H9 (cell line): ENCODE measurements around the gene ACTL7B. TPM values are rescaled to one million over a fixed set of nuclear protein-coding genes. Genes with fewer than 3 reads are reported as not detected.

Experiments
- DNase-seq: peaks from one replicate; pipeline ENCODE4 v3.0.0-alpha.2; 2017
- H2AFZ ChIP-seq: one replicate; pipeline ENCODE4 v1.6.1; 2013; ENCODE audit warnings: mild to moderate bottlenecking, low read length, control low read depth, moderate library complexity
- H2AK5ac ChIP-seq: 2 replicates; pipeline ENCODE4 v1.6.1; 2013; ENCODE audit warnings: low read length, control low read depth, mixed read lengths; ENCODE audit not compliant: insufficient read length
- H2BK120ac ChIP-seq: one replicate; pipeline ENCODE4 v1.6.1; 2013; ENCODE audit warnings: low read depth, mild to moderate bottlenecking, low read length, control low read depth, inconsistent platforms; ENCODE audit not compliant: poor library complexity, severe bottlenecking
- H2BK12ac ChIP-seq: 2 replicates; pipeline ENCODE4 v1.6.1; 2013; ENCODE audit warnings: low read length, control low read depth, mixed read lengths, low read depth; ENCODE audit not compliant: insufficient read length
- H2BK15ac ChIP-seq: 2 replicates; pipeline ENCODE4 v1.6.1; 2013; ENCODE audit warnings: low read depth, low read length, control low read depth
- H2BK20ac ChIP-seq: one replicate; pipeline ENCODE4 v1.6.1; 2013; ENCODE audit warnings: low read depth, mild to moderate bottlenecking, low read length, control low read depth, inconsistent platforms; ENCODE audit not compliant: poor library complexity, severe bottlenecking
- H2BK5ac ChIP-seq: 2 replicates; pipeline ENCODE4 v1.6.1; 2013; ENCODE audit warnings: low read length, control low read depth, mixed read lengths; ENCODE audit not compliant: insufficient read length
- H3K14ac ChIP-seq: 2 replicates; pipeline ENCODE4 v1.6.1; 2013; ENCODE audit warnings: low read length, control low read depth; ENCODE audit not compliant: insufficient read depth
- H3K18ac ChIP-seq: 2 replicates; pipeline ENCODE4 v1.6.1; 2013; ENCODE audit warnings: low read depth, mild to moderate bottlenecking, mixed read lengths, low read length, control low read depth; ENCODE audit not compliant: insufficient read length
- H3K23ac ChIP-seq: 2 replicates; pipeline ENCODE4 v1.6.1; 2013; ENCODE audit warnings: low read length, control low read depth, mixed read lengths, low read depth; ENCODE audit not compliant: insufficient read length
- H3K23me2 ChIP-seq: 2 replicates; pipeline ENCODE4 v1.6.1; 2013; ENCODE audit warnings: low read depth, mild to moderate bottlenecking, mixed read lengths, low read length, control low read depth; ENCODE audit not compliant: insufficient read length, poor library complexity, severe bottlenecking
- H3K27ac ChIP-seq: 2 replicates; pipeline ENCODE4 v1.5.1; 2013; ENCODE audit warnings: low read length, control low read depth, mixed read lengths, low read depth; ENCODE audit not compliant: insufficient read length
- H3K27me3 ChIP-seq: 2 replicates; pipeline ENCODE4 v1.6.1; 2013; ENCODE audit warnings: low read length, control low read depth, inconsistent platforms; ENCODE audit not compliant: insufficient read depth
- H3K4ac ChIP-seq: 2 replicates; pipeline ENCODE4 v1.6.1; 2013; ENCODE audit warnings: low read depth, mild to moderate bottlenecking, control low read depth, inconsistent platforms, low read length, moderate library complexity
- H3K4me1 ChIP-seq: 2 replicates; pipeline ENCODE4 v1.6.1; 2013; ENCODE audit warnings: low read length, control low read depth, inconsistent platforms; ENCODE audit not compliant: insufficient read depth
- H3K4me2 ChIP-seq: 2 replicates; pipeline ENCODE4 v1.6.1; 2013; ENCODE audit warnings: low read length, control low read depth, mixed read lengths; ENCODE audit not compliant: insufficient read length, insufficient read depth
- H3K56ac ChIP-seq: 2 replicates; pipeline ENCODE4 v1.6.1; 2013; ENCODE audit warnings: low read depth, mild to moderate bottlenecking, mixed read lengths, low read length, control low read depth; ENCODE audit not compliant: insufficient read length
- H3K79me1 ChIP-seq: 2 replicates; pipeline ENCODE4 v1.6.1; 2013; ENCODE audit warnings: low read depth, mild to moderate bottlenecking, moderate library complexity, low read length, control low read depth, inconsistent platforms; ENCODE audit not compliant: insufficient read depth, poor library complexity, severe bottlenecking
- H3K79me2 ChIP-seq: 2 replicates; pipeline ENCODE4 v1.6.1; 2013; ENCODE audit warnings: low read length, control low read depth, inconsistent platforms; ENCODE audit not compliant: insufficient read depth
- H3K9ac ChIP-seq: 2 replicates; pipeline ENCODE4 v1.6.1; 2013; ENCODE audit warnings: low read length, control low read depth, mixed read lengths; ENCODE audit not compliant: insufficient read length; ENCODE audit errors: extremely low read depth
- H3K9me3 ChIP-seq: one replicate; pipeline ENCODE4 v1.6.1; 2013; ENCODE audit warnings: low read depth, low read length, inconsistent platforms; ENCODE audit not compliant: control insufficient read depth
- H3T11ph ChIP-seq: one replicate; pipeline ENCODE4 v1.6.1; 2013; ENCODE audit warnings: mild to moderate bottlenecking, low read length, control low read depth, inconsistent platforms
- H4K20me1 ChIP-seq: one replicate; pipeline ENCODE4 v1.6.1; 2013; ENCODE audit not compliant: control insufficient read depth, insufficient read length, insufficient read depth
- H4K5ac ChIP-seq: 2 replicates; pipeline ENCODE4 v1.6.1; 2013; ENCODE audit warnings: low read depth, mild to moderate bottlenecking, mixed read lengths, low read length, control low read depth; ENCODE audit not compliant: insufficient read length
- H4K8ac ChIP-seq: replicated peaks from 2 replicates; pipeline ENCODE4 v1.6.1; 2013; ENCODE audit warnings: low read length, control low read depth, mixed read lengths, low read depth; ENCODE audit not compliant: insufficient read length
- H4K91ac ChIP-seq: 2 replicates; pipeline ENCODE4 v1.6.1; 2013; ENCODE audit warnings: low read depth, mild to moderate bottlenecking, moderate library complexity, mixed read lengths, low read length, control low read depth; ENCODE audit not compliant: insufficient read length
- H3K27ac Mint-ChIP-seq, 3 experiments: 2 replicates in 2 of 3; 3 replicates in 1 of 3; pipeline ENCODE4 v1.8.0; 2020 to 2021; ENCODE audit warnings: mixed read lengths in 3 of 3, mild to moderate bottlenecking in 1 of 3, moderate library complexity in 1 of 3
- H3K27me3 Mint-ChIP-seq: 2 replicates; pipeline ENCODE4 v1.8.0; 2021; ENCODE audit warnings: low read depth, mild to moderate bottlenecking, moderate library complexity, mixed read lengths
- H3K36me3 Mint-ChIP-seq, 3 experiments: 2 replicates in 2 of 3; 3 replicates in 1 of 3; pipeline ENCODE4 v1.8.0; 2020 to 2021; ENCODE audit warnings: low read depth in 3 of 3, mixed read lengths in 3 of 3; ENCODE audit not compliant: insufficient read depth in 1 of 3
- H3K4me1 Mint-ChIP-seq, 2 experiments: 2 replicates each; pipeline ENCODE4 v1.8.0; 2020; ENCODE audit warnings: mixed read lengths in 2 of 2
- H3K4me3 Mint-ChIP-seq, 2 experiments: 2 replicates in 1 of 2; 3 replicates in 1 of 2; pipeline ENCODE4 v1.8.0; 2020 to 2021; ENCODE audit warnings: mild to moderate bottlenecking in 2 of 2, mixed read lengths in 2 of 2, moderate library complexity in 1 of 2
- H3K9me3 Mint-ChIP-seq, 2 experiments: 2 replicates in 1 of 2; 3 replicates in 1 of 2; pipeline ENCODE4 v1.8.0; 2020; ENCODE audit warnings: mild to moderate bottlenecking in 2 of 2, mixed read lengths in 2 of 2, moderate library complexity in 1 of 2
- CTCF ChIP-seq: fragments of 200-600 bp; sonication (generic); conservative IDR thresholded peaks from 3 replicates; pipeline ENCODE4 v1.8.0; 2021; ENCODE audit warnings: antibody characterized with exemption, mild to moderate bottlenecking
- WGBS: extraction: QIAGEN DNeasy Blood & Tissue Kit; methylation state at CpG from one replicate; pipeline ENCODE4 v1.1.7; 2013; ENCODE audit warnings: missing lambda C conversion rate, low lambda C conversion rate, mixed read lengths; ENCODE audit not compliant: insufficient read length; ENCODE audit errors: extremely low coverage; 5-methylcytosine and 5-hydroxymethylcytosine counted together
- total RNA-seq: library from RNA; stranded (reverse); gene quantifications from 2 replicates; pipeline ENCODE4 v1.2.1, GENCODE V29; 2021

Gene ACTL7B
- total RNA-seq, 1 experiment from 2014 or later = 0.09 TPM

GRCh38 chr9:108838017-108838416, 17.8 kb downstream of the ACTL7B start:
- no peak overlapping the region for H2BK5ac ChIP-seq
- H3K27ac ChIP-seq = no peak overlapping the region
- H3K23ac ChIP-seq = no peak overlapping the region
- no peaks in the 10 kb centered on the region for H3K79me1 ChIP-seq
- H3K27me3 ChIP-seq = no peaks in the 10 kb centered on the region
- H2BK120ac ChIP-seq = no peak overlapping the region
- no peak overlapping the region for H4K8ac ChIP-seq
- H4K5ac ChIP-seq = no peak overlapping the region
- no peak overlapping the region for H3T11ph ChIP-seq
- H3K23me2 ChIP-seq = no peaks in the 10 kb centered on the region
- peaks cover 3% of the 10 kb centered on the region for H3K27me3 Mint-ChIP-seq
- no peaks in the 10 kb centered on the region for H3K79me2 ChIP-seq
- H3K56ac ChIP-seq = no peak overlapping the region
- H3K18ac ChIP-seq = no peak overlapping the region
- H2BK15ac ChIP-seq = no peak overlapping the region
- DNase-seq = no peak
- peaks cover 21 to 25% of the 10 kb centered on the region in 2 experiments for H3K4me1 Mint-ChIP-seq
- peaks cover 3 to 4% of the 10 kb centered on the region in 2 experiments; a peak in 2 of 5 replicates for H3K9me3 Mint-ChIP-seq
- no peak overlapping the region for H2AFZ ChIP-seq
- H3K4me2 ChIP-seq = no peak overlapping the region
- H2AK5ac ChIP-seq = no peak overlapping the region
- no peak overlapping the region for H3K9ac ChIP-seq
- TF ChIP-seq CTCF = no peak
- WGBS = no CpG with 5 or more reads among the region's 6 CpGs
- no peak overlapping the region for H3K14ac ChIP-seq
- no peak overlapping the region for H3K4me3 Mint-ChIP-seq
- H4K91ac ChIP-seq = no peak overlapping the region
- no peaks in the 10 kb centered on the region for H3K9me3 ChIP-seq
- H4K20me1 ChIP-seq = no peaks in the 10 kb centered on the region
- no peak overlapping the region for H2BK20ac ChIP-seq
- no peak overlapping the region for H3K4ac ChIP-seq
- no peak overlapping the region for H3K27ac Mint-ChIP-seq
- no peaks in the 10 kb centered on the region for H3K36me3 Mint-ChIP-seq
- H2BK12ac ChIP-seq = no peak overlapping the region
- no peaks in the 10 kb centered on the region for H3K4me1 ChIP-seq
